GM12891 (cell line): ENCODE results near the gene APOC1.

Experiments
- POLR2A ChIP-seq: IDR thresholded peaks from 2 replicates; pipeline ENCODE4 v1.6.1; 2011; ENCODE audit warnings: low read depth, low read length, control low read depth
- POLR2AphosphoS5 ChIP-seq: IDR thresholded peaks from 2 replicates; pipeline ENCODE4 v1.6.1; 2011; ENCODE audit warnings: low read depth, low read length, control low read depth
- SPI1 ChIP-seq: IDR thresholded peaks from 2 replicates; pipeline ENCODE4 v1.6.1; 2011; ENCODE audit warnings: low read depth, low read length, control low read depth
- TAF1 ChIP-seq: IDR thresholded peaks from 2 replicates; pipeline ENCODE4 v1.6.1; 2011; ENCODE audit warnings: low read depth, low read length, control low read depth

DNA sequence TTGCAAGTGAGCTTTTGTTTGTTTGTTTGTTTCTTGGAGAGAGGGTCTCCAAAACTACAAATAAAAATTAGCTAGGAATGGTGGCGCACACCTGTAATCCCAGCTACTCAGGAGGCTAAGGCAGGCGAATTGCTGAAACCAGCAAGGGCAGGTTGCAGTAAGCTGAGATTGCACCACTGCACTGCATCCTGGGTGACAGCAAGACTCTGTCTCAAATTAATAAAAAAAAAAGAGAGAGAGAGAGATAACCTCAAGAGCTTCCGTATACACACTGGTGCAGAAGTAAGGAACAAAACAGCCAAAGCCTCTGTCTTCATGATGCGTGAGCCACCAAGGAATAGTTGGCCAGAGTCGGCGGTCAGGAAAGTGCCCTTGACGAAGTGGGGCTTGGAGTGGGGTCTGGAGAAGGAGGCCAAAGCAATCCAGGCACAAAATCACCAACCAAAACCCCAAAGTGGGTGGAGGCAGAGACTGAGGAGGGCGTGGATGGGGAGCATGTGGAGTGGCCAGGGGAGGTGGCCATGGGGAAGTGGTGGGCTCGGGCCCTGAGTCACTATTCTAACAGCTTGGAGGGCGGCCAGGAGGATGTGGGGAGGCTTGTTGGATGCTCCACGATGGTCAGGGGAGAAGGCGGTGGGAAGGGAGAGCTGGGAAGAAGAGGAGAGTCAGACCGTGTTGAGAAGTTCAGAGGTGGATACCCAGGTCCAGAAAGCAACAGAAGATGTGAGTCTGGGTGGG lies 44.5 kb upstream of the APOC1 start:
- no peak for TF ChIP-seq POLR2A
- TF ChIP-seq POLR2AphosphoS5: no peak
- no peak for TF ChIP-seq TAF1
- TF ChIP-seq SPI1: no peak
